CD4-positive, alpha-beta T cell (primary cell): ENCODE measurements around the gene BEND6. TPM values are rescaled to one million over a fixed set of nuclear protein-coding genes. Genes with fewer than 3 reads are reported as not detected.
"Not testable (repeated sequence)": the region's sequence is repeated elsewhere in the genome, so short reads cannot be mapped to it uniquely, and the experiment has no call there.

Experiments used
- ATAC-seq: fragments of 200-7000 bp; cut with Tn5 transposase; one replicate; pipeline ENCODE4 v1.10.0; 2022; ENCODE audit warnings: mild to moderate bottlenecking; ENCODE audit not compliant: poor library complexity
- CTCF ChIA-PET: fragments of 350-600 bp; sonication (Branson Sonifier 250); formaldehyde crosslinking; loops from one replicate; lab custom pipeline; 2021; ENCODE audit warnings: antibody characterized with exemption, inconsistent platforms; lab: Charles Lee
- POLR2A ChIA-PET: fragments of 350-600 bp; sonication (Branson Sonifier 250); formaldehyde crosslinking; loops from one replicate; lab custom pipeline; 2021; ENCODE audit warnings: antibody characterized with exemption, inconsistent platforms; lab: Charles Lee
- DNase-seq, 14 experiments: peaks; one replicate each; pipeline ENCODE4 v3.0.0-alpha.2; 2013 to 2020; ENCODE audit warnings: mixed read lengths in 2 of 14
- H3K27ac ChIP-seq, 2 donors: one replicate each; pipeline versions ENCODE4 v1.5.1 to v1.7.0; 2013; ENCODE audit warnings: low read length in 2 of 2, low read depth in 1 of 2, mild to moderate bottlenecking in 1 of 2
- H3K27me3 ChIP-seq, 2 experiments: 1 replicate in 1 of 2; 2 replicates in 1 of 2; pipeline versions ENCODE4 v1.6.1 to v1.7.0; 2013; ENCODE audit warnings: low read length in 2 of 2, control low read depth in 1 of 2, mild to moderate bottlenecking in 1 of 2, moderate library complexity in 1 of 2; ENCODE audit not compliant: insufficient read depth in 2 of 2, control insufficient read depth in 1 of 2
- H3K36me3 ChIP-seq: one replicate; pipeline ENCODE4 v1.6.1; 2013; ENCODE audit warnings: low read length, control low read depth; ENCODE audit not compliant: insufficient read depth
- H3K4me1 ChIP-seq: one replicate; pipeline ENCODE4 v1.6.1; 2013; ENCODE audit warnings: low read length, control low read depth; ENCODE audit not compliant: insufficient read depth
- H3K4me3 ChIP-seq: one replicate; pipeline ENCODE4 v1.5.1; 2013; ENCODE audit warnings: mild to moderate bottlenecking, low read length, moderate library complexity
- H3K9me3 ChIP-seq, 2 experiments: 1 replicate in 1 of 2; 2 replicates in 1 of 2; pipeline versions ENCODE4 v1.6.1 to v1.7.0; 2013; ENCODE audit warnings: low read length in 2 of 2, mild to moderate bottlenecking in 2 of 2, control low read depth in 1 of 2, moderate library complexity in 1 of 2; ENCODE audit not compliant: control insufficient read depth in 1 of 2, insufficient read depth in 1 of 2
- H3K27ac Mint-ChIP-seq: one replicate; pipeline ENCODE4 v1.8.0; 2020; ENCODE audit warnings: mixed read lengths
- H3K27me3 Mint-ChIP-seq: one replicate; pipeline ENCODE4 v1.8.0; 2021; ENCODE audit warnings: mixed read lengths
- H3K36me3 Mint-ChIP-seq: one replicate; pipeline ENCODE4 v1.8.0; 2021; ENCODE audit warnings: low read depth, mixed read lengths
- H3K4me1 Mint-ChIP-seq: one replicate; pipeline ENCODE4 v1.8.0; 2021; ENCODE audit warnings: low read depth, mixed read lengths
- H3K4me3 Mint-ChIP-seq: one replicate; pipeline ENCODE4 v1.8.0; 2020; ENCODE audit warnings: mild to moderate bottlenecking, mixed read lengths
- H3K9me3 Mint-ChIP-seq: one replicate; pipeline ENCODE4 v1.8.0; 2020; ENCODE audit warnings: mixed read lengths
- CTCF ChIP-seq: fragments of 200-600 bp; IDR thresholded peaks from one replicate; pipeline ENCODE4 v1.8.0; 2022; ENCODE audit warnings: antibody characterized with exemption, mild to moderate bottlenecking
- intact Hi-C, 2 experiments: fragments of 100-400 bp; cut with DNase I in 1 of 2; cut with micrococcal nuclease in 1 of 2; formaldehyde crosslinking; loops; one replicate each; pipeline versions ENCODE4 v1.15.1 to v1.9.0; 2023 to 2025; cut with DNase I, micrococcal nuclease
- total RNA-seq, 174 experiments: library from RNA in 2 of 174; stranded (reverse) in 2 of 174; gene quantifications; one replicate each; pipeline ENCODE4 v1.2.3 and lab custom pipeline; 2021 to 2026

Gene BEND6
- total RNA-seq, 2 experiments from 2014 or later = not detected

- Histone ChIP-seq H3K27ac (no peak overlapping the region), H3K9me3 (peaks cover 2 to 7% of the 10 kb centered on the region in 2 experiments), H3K4me3 (no peak overlapping the region), H3K27me3 (no peaks in the 10 kb centered on the region), H3K4me1 (no peaks in the 10 kb centered on the region), H3K36me3 (no peaks in the 10 kb centered on the region)
- H3K4me3 Mint-ChIP-seq = no peak overlapping the region
- ATAC-seq = no peak
- TF ChIP-seq CTCF = no peak
- intact Hi-C loops = no loop called here
- H3K27ac Mint-ChIP-seq = no peak overlapping the region
- H3K9me3 Mint-ChIP-seq = no peaks in the 10 kb centered on the region
- H3K36me3 Mint-ChIP-seq = no peaks in the 10 kb centered on the region
- peaks cover 13% of the 10 kb centered on the region for H3K27me3 Mint-ChIP-seq
- POLR2A ChIA-PET = no interaction called here
- no peak for DNase-seq
- no peaks in the 10 kb centered on the region for H3K4me1 Mint-ChIP-seq
- CTCF ChIA-PET = no interaction called here
Observed at GRCh38 chr6:57004292-57004691, 49.4 kb downstream of the BEND6 start.

- ChIA-PET POLR2A (no interaction called here), CTCF (no interaction called here)
- H3K27me3 Mint-ChIP-seq = peaks cover 13% of the 10 kb centered on the region
- no peaks in the 10 kb centered on the region for H3K9me3 Mint-ChIP-seq
- ATAC-seq (no peak), DNase-seq (no peak)
- no peak overlapping the region for H3K4me3 Mint-ChIP-seq
- Histone ChIP-seq H3K4me1 (no peaks in the 10 kb centered on the region), H3K36me3 (no peaks in the 10 kb centered on the region), H3K27ac (no peak overlapping the region), H3K4me3 (no peak overlapping the region), H3K27me3 (no peaks in the 10 kb centered on the region), H3K9me3 (no peaks in the 10 kb centered on the region)
- H3K27ac Mint-ChIP-seq = no peak overlapping the region
- no peaks in the 10 kb centered on the region for H3K36me3 Mint-ChIP-seq
- intact Hi-C loops = no loop called here
- H3K4me1 Mint-ChIP-seq = no peaks in the 10 kb centered on the region
- no peak for TF ChIP-seq CTCF
Observed at GRCh38 chr6:57006101-57006500, 51.2 kb downstream of the BEND6 start.

- H3K9me3 ChIP-seq, DNase-seq, H3K36me3 ChIP-seq, H3K4me1 Mint-ChIP-seq, POLR2A ChIA-PET, H3K27ac ChIP-seq, intact Hi-C loops, H3K27ac Mint-ChIP-seq, H3K4me3 Mint-ChIP-seq, H3K4me1 ChIP-seq, H3K27me3 ChIP-seq, H3K27me3 Mint-ChIP-seq, H3K9me3 Mint-ChIP-seq, CTCF ChIA-PET, H3K4me3 ChIP-seq, ATAC-seq, H3K36me3 Mint-ChIP-seq: not testable (repeated sequence)
Observed at GRCh38 chr6:57008069-57008468, 53.2 kb downstream of the BEND6 start.

- POLR2A ChIA-PET = no interaction called here
- H3K4me3 Mint-ChIP-seq = no peak overlapping the region
- no peaks in the 10 kb centered on the region for H3K4me1 Mint-ChIP-seq
- no peak overlapping the region for H3K27ac ChIP-seq
- no peaks in the 10 kb centered on the region for H3K36me3 ChIP-seq
- intact Hi-C loops = no loop called here
- no peak overlapping the region for H3K27ac Mint-ChIP-seq
- no peaks in the 10 kb centered on the region for H3K9me3 Mint-ChIP-seq
- peaks cover 0 to 2% of the 10 kb centered on the region in 2 experiments for H3K27me3 ChIP-seq
- no peaks in the 10 kb centered on the region for H3K36me3 Mint-ChIP-seq
- DNase-seq = no peak
- H3K4me1 ChIP-seq = no peaks in the 10 kb centered on the region
- peaks cover 3% of the 10 kb centered on the region for H3K27me3 Mint-ChIP-seq
- CTCF ChIA-PET = no interaction called here
- no peaks in the 10 kb centered on the region for H3K9me3 ChIP-seq
- no peak for TF ChIP-seq CTCF
- ATAC-seq = no peak
- H3K4me3 ChIP-seq = no peak overlapping the region
Observed at GRCh38 chr6:57013521-57013926, 58.6 kb downstream of the BEND6 start.
